T-helper 17 cell (primary cell): ENCODE data around the gene ZNF790. TPM values are rescaled to one million over a fixed set of nuclear protein-coding genes. Genes with fewer than 3 reads are reported as not detected.

Experiments used
- ATAC-seq: fragments of 150-1000 bp; cut with Tn5 transposase; 2 replicates; pipeline ENCODE4 v1.10.0; 2021; ENCODE audit warnings: mild to moderate bottlenecking, moderate library complexity
- DNase-seq, 3 donors: peaks; one replicate each; pipeline versions ENCODE4 v3.0.0 to v3.0.0-alpha.2; 2020 to 2021
- H3K9me3 ChIP-seq: one replicate; pipeline ENCODE4 v1.7.0; 2013; ENCODE audit warnings: low read length, mild to moderate bottlenecking; ENCODE audit not compliant: control insufficient read depth, poor library complexity, severe bottlenecking
- H3K27ac Mint-ChIP-seq: one replicate; pipeline ENCODE4 v1.8.0; 2022; ENCODE audit warnings: mild to moderate bottlenecking, moderate library complexity, mixed read lengths
- H3K27me3 Mint-ChIP-seq: one replicate; pipeline ENCODE4 v1.8.0; 2022; ENCODE audit warnings: mixed read lengths
- H3K36me3 Mint-ChIP-seq: one replicate; pipeline ENCODE4 v1.8.0; 2022; ENCODE audit warnings: low read depth, mixed read lengths
- H3K4me1 Mint-ChIP-seq: one replicate; pipeline ENCODE4 v1.8.0; 2022; ENCODE audit warnings: mild to moderate bottlenecking, mixed read lengths
- H3K4me3 Mint-ChIP-seq: one replicate; pipeline ENCODE4 v1.8.0; 2022; ENCODE audit warnings: mild to moderate bottlenecking, moderate library complexity, mixed read lengths
- total RNA-seq, 4 donors: library from RNA in 2 of 4; stranded (reverse) in 2 of 4; gene quantifications; one replicate each; pipeline ENCODE4 v1.2.3 and lab custom pipeline; 2022 to 2026

The ZNF790 gene
- total RNA-seq (1 to 10 TPM; 2.6 to 4.5 TPM), total RNA-seq (lab: John Stamatoyannopoulos, UW) (4.4 to 19.2 reads per million in 2 donors)

DNA sequence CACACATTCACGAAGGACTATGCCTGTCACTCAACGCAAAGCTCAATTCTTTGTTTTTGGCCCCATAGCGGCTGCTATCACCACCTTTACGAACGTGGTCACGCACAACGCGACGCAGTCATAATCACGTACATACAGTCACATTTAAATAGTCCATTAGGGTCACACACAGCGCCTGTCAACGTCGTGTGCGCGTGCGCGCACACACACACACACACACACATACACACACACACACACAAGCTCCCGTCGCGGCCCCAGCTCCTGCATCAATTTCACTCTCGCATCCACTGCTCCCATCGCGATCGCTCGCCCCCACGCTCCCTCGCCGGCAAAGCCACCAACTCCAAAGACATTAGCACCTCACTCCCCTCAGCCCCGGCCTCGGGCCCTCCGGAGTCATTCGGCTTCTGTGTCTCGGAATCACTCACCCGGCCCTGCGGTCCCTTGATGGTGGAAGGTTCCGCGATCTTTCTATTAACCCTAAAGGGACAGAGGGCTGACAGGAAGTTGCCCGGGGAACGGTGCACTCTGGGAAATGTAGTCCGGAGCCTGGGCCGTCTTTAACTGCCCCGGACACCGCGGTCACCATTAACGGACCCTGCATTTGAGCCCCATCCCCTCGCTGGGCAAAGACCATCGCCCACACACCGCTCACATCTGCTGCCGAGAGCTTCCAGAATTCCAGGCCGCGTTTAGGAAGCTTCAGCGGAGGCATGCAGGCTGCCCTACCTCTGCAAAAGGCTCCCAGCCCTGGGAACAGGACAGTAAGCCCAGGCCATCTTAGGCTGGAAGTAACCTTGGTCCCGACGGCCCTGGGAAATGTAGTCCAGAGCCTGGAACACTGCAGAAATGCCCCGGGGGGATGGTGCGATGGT lies at the start of gene ZNF790:
Gene ZNF790 (minus strand): TSS at position 482 of the 878 bp plus-strand sequence. CDS start 12,768 bp downstream, outside the sequence.
- Mint-ChIP-seq H3K27me3 (no peaks in the 10 kb centered on the region), H3K4me3 (no peak within 1 kb of the TSS), H3K27ac (no peak within 1 kb of the TSS), H3K4me1 (peaks cover 3% of the 10 kb centered on the region), H3K36me3 (peaks cover 3% of the 10 kb centered on the region)
- H3K9me3 ChIP-seq, result peaks cover 5% of the 10 kb centered on the region
- peak; percentile 59 to 68 (median 65) for DNase-seq
- peak; percentile 93 for ATAC-seq

DNA sequence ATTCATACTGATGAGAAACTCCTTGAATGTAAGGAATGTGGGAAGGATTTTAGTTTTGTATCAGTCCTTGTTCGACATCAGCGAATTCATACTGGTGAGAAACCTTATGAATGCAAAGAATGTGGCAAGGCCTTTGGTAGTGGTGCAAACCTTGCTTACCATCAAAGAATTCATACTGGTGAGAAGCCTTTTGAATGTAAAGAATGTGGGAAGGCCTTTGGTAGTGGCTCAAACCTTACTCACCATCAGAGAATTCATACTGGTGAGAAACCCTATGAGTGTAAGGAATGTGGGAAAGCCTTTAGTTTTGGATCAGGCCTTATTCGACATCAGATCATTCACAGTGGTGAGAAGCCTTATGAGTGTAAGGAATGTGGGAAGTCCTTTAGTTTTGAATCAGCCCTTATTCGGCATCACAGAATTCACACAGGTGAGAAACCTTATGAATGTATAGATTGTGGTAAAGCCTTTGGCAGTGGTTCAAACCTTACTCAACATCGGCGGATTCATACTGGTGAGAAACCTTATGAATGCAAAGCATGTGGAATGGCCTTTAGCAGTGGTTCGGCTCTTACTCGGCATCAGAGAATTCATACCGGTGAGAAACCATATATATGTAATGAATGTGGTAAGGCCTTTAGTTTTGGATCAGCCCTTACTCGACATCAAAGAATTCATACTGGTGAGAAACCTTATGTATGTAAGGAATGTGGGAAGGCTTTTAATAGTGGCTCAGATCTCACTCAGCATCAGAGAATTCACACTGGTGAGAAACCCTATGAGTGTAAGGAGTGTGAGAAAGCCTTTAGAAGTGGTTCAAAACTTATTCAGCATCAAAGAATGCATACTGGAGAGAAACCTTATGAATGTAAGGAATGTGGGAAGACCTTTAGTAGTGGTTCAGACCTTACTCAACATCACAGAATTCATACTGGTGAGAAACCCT lies 39.1 kb upstream of the ZNF790 start:
- DNase-seq (no peak), ATAC-seq (no peak)
- Mint-ChIP-seq H3K4me1 (no peaks in the 10 kb centered on the region), H3K4me3 (no peak overlapping the region), H3K36me3 (peaks cover 14% of the 10 kb centered on the region), H3K27ac (no peak overlapping the region), H3K27me3 (no peaks in the 10 kb centered on the region)
- H3K9me3 ChIP-seq, result peaks cover 40% of the 10 kb centered on the region

DNA sequence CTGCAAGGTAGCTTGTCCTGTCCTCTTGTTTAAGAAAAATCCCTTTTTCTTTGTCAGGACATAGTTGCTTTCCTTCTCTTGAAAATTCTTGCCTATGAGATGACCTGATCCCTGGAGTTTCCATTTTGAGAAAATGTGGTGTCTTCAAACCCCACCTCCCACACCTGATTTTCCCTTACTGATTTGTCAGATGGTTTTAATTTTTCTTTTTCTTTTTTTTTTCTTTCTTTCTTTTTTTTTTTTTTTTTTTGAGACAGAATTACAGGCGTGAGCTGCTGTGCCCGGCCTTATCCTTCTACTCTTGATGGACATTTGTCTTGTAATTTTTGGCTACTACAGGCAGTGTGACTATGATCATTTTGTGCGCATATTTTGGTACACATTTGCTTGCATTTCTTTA lies 13.7 kb upstream of the ZNF790 start:
- no peak overlapping the region for H3K4me3 Mint-ChIP-seq
- H3K27ac Mint-ChIP-seq, result no peak overlapping the region
- H3K36me3 Mint-ChIP-seq, result peaks cover 3% of the 10 kb centered on the region
- peaks cover 2% of the 10 kb centered on the region for H3K4me1 Mint-ChIP-seq
- no peak for DNase-seq
- H3K27me3 Mint-ChIP-seq, result no peaks in the 10 kb centered on the region
- no peak for ATAC-seq
- no peaks in the 10 kb centered on the region for H3K9me3 ChIP-seq

DNA sequence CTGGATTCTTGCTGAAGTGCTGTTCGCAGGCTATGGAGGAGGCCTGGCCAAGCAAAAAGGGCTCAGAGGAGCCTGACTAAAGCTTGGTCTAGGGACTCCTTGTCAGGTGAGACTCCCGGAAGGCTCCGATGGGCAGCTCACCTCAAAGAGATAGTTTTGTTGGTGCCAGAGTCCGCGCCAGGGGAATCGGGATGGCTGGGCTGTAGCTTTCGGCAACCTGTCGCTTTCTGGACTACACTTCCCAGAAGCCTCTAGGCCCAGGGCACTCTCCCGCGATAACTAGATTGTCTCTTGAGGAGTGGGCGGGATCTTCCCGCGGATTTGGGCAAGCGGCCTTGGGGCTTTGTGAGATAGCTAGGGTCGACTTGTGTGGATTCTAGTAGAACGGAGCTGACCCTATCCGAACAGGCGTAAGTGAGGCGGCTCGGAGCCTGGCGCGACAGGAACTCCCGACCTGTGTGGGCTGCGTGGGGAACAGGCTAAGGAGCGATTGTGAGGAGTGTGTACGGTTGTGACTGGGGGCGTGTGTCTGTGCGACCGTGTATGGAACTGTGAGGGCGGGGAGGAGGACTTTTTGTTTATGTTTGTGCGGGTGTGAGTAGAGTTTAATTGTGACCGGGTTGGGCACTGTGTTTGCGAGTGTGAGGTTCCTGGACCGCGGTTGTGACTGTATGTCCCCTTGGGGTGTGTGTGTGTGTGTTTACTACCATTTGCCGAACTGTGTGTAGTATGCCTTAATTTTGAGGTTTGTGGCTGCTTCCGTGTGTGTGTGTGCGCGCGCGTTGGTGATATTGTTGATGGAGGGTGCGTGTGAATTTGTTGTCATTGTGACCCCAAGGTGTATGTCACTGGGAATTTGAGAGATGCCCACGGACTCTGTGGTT lies 12.6 kb upstream of the ZNF790 start, which contains the start of gene ZNF345:
Gene ZNF345 (plus strand): TSS at position 318 of the 884 bp plus-strand sequence. CDS start 25,955 bp downstream, outside the sequence.
- H3K4me3 Mint-ChIP-seq, result no peak within 1 kb of the TSS
- peaks cover 2% of the 10 kb centered on the region for H3K36me3 Mint-ChIP-seq
- H3K27ac Mint-ChIP-seq, result no peak within 1 kb of the TSS

DNA sequence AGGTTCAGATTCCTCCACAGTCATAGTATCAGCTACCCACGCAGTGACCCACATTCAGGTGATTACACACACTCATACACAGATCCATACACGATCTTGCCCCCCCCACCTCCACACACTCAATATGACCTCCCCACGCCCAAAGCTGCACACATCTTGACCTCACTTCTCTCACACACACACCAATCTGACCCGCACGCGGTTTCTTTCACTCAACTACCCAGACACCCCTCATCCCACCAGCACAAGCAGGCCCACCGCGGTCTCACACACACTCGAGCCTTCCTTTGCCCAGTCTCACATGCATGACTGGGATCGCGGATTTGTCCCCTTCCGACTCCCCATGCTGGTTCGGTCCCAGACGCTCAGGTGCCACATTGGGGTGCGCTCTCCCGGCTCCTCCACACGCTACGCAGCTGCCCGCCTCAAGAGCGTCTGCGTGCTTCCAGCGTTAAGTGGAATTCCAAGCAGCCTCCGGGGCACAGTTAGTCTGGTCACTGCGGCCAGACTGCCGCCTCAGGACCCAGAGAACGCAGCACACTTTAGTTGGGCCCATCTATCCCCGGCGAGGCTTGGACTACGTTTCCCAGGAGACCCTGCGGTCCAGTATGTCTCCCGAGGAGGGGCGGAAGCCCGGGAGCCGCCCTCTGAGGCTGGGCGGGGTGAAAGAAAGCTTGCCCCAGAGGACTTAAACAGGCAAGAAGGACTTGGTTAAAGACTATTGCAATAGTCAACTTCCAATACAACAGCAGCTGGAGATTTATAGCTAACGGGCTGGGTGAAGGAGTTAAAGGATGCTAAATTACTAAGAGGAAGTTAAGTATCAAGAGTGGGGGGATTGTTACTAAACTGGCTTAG lies 11.7 kb upstream of the ZNF790 start:
- H3K27ac Mint-ChIP-seq, result no peak overlapping the region
- no peaks in the 10 kb centered on the region for H3K9me3 ChIP-seq
- H3K27me3 Mint-ChIP-seq, result no peaks in the 10 kb centered on the region
- no peak overlapping the region for H3K4me3 Mint-ChIP-seq
- ATAC-seq (peak; percentile 90), DNase-seq (peak; percentile 75 to 80 (median 78))
- H3K4me1 Mint-ChIP-seq, result peaks cover 2% of the 10 kb centered on the region
- H3K36me3 Mint-ChIP-seq, result no peaks in the 10 kb centered on the region

More for the DNA sequence above, 12.6 kb upstream of the ZNF790 start, which contains the start of gene ZNF345:
- H3K27me3 Mint-ChIP-seq, result no peaks in the 10 kb centered on the region
- no peaks in the 10 kb centered on the region for H3K9me3 ChIP-seq
- H3K4me1 Mint-ChIP-seq, result peaks cover 2% of the 10 kb centered on the region
- DNase-seq, result peak; percentile 69 to 73 (median 69)
- peak; percentile 88 for ATAC-seq

DNA sequence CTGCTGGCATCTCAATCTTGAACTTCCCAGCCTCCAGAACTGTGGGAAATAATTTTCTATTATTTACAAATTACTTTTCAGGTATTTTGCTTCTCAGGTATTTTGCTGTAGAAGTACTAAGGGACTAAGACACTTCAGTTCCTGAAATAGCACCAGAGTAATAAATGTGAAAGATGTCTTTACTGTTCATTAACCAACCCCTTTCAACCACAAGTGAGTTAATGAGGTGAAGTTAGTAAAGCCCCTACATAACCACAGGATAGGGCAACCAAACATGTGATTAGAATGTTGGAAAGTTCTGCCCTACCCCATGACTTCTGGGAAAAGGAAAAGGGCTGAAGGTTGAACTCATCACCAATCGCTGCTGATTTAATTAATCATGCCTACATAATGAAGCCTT lies 9.8 kb upstream of the ZNF790 start:
- Mint-ChIP-seq H3K27me3 (no peaks in the 10 kb centered on the region), H3K27ac (no peak overlapping the region), H3K4me1 (peaks cover 2% of the 10 kb centered on the region), H3K36me3 (peaks cover 2% of the 10 kb centered on the region), H3K4me3 (peak overlapping the region; percentile 22)
- no peaks in the 10 kb centered on the region for H3K9me3 ChIP-seq
- DNase-seq, result no peak
- ATAC-seq, result no peak

DNA sequence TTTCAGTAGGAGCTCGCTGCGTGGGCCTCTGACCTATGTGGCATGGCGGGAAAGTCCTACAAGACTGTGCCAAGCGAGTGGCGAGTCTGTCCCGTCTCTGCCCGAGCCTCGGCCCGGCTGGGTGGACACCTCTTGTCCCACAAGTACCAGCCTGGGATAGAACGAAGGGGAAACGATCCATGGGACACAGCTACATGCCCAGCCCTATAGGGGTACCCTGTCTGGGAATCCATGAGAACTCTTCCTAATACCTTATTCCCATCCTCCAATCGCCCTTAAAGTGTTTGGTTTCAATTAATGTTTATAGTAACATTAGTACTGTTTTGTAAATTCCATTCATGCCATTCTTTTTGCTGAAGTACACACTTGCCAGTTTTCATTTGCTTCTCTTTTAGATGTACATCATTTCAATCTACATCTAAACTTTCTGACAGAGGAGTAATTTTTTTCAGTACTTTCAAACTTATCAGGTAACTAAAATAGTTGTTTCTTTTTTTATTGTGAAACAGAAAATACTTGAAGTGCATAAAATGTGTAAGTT lies 667 bp upstream of the ZNF790 start:
- no peaks in the 10 kb centered on the region for H3K27me3 Mint-ChIP-seq
- peaks cover 3% of the 10 kb centered on the region for H3K36me3 Mint-ChIP-seq
- no peak overlapping the region for H3K4me3 Mint-ChIP-seq
- no peak overlapping the region for H3K27ac Mint-ChIP-seq
- DNase-seq (no peak), ATAC-seq (no peak)
- H3K9me3 ChIP-seq, result peaks cover 5% of the 10 kb centered on the region
- peaks cover 3% of the 10 kb centered on the region for H3K4me1 Mint-ChIP-seq

DNA sequence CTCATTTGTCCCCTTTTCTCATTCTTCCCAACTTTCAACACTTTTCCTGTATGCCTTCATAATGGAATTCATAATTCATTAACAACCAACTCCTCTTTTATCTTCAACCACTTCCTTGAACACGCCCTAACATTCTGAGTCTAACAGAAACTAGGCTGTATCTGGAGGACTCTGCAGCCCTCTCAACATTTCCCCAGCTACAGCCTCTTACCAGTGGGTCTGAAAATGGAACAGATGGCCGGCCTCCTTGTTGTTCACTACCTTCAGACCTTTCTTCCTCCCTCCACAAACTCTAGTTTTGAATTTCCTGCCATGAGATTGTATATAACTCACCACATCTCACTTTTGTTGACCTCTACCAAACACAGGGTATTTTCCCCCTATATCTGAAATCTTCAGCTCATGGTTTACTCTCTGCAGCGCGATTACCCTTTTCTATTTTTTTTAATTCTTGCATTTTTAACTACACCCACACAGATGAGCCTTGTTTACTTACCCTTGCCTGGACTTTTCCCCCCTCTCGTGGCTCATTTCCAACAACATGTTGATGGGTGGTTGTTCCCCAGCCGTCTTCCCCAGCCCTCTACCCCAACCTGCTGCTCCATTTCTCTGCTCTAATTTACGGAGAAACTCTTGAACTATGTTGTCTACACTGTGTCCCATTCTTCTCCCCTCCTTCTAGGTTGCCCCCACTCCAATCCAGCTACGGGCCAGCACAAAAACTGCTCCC lies 846 bp downstream of the ZNF790 start:
- no peak overlapping the region for H3K27ac Mint-ChIP-seq
- no peak for DNase-seq

DNA sequence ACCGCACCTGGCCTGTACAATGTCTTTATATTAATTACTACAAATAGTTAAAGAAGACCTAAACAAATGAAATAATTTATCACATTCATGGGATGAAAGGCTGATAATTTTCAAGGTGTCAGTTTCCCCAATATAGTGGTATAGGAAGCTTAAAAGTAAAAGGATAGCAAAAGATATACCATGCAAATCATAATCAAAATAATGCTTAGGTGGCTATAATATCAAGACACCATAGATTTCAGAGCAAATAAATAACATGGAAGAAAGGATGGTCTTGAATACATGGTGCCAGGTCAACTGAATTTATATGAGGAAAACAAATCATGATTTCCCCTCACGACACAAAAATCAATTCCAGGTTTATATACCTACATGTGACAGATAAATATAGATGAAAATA lies 4.8 kb downstream of the ZNF790 start:
- H3K27ac Mint-ChIP-seq, result no peak overlapping the region
- DNase-seq, result no peak
- H3K9me3 ChIP-seq, result peaks cover 36% of the 10 kb centered on the region
- no peak for ATAC-seq
- no peaks in the 10 kb centered on the region for H3K4me1 Mint-ChIP-seq
- no peak overlapping the region for H3K4me3 Mint-ChIP-seq
- no peaks in the 10 kb centered on the region for H3K27me3 Mint-ChIP-seq
- peaks cover 3% of the 10 kb centered on the region for H3K36me3 Mint-ChIP-seq

More for the DNA sequence above, 846 bp downstream of the ZNF790 start:
- Mint-ChIP-seq H3K36me3 (peaks cover 3% of the 10 kb centered on the region), H3K4me3 (no peak overlapping the region), H3K27me3 (no peaks in the 10 kb centered on the region), H3K4me1 (peaks cover 3% of the 10 kb centered on the region)
- ATAC-seq, result peak; percentile 8
- peaks cover 7% of the 10 kb centered on the region for H3K9me3 ChIP-seq

DNA sequence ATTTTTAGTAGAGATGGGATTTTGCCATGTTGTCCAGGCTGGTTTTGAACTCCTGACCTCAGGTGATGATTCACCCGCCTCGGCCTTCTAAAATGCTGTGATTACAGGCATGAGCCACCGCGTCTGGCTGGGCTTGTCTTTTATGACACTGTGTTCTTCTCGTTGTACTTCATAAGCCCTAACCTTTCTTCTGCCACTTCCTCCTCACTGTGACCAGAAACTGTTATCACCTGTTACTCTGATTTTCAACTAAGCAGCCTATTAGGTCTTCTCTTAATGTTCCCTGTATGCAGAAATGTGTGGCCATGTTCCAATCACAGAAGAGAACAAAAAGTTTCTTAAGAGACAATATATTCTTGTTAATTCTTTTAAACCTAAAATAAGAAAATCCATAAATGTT lies 16.4 kb downstream of the ZNF790 start:
- H3K36me3 Mint-ChIP-seq, result peaks cover 9% of the 10 kb centered on the region
- no peaks in the 10 kb centered on the region for H3K4me1 Mint-ChIP-seq
- DNase-seq (no peak), ATAC-seq (no peak)
- no peak overlapping the region for H3K4me3 Mint-ChIP-seq
- peaks cover 45% of the 10 kb centered on the region for H3K9me3 ChIP-seq
- no peak overlapping the region for H3K27ac Mint-ChIP-seq
- H3K27me3 Mint-ChIP-seq, result no peaks in the 10 kb centered on the region

DNA sequence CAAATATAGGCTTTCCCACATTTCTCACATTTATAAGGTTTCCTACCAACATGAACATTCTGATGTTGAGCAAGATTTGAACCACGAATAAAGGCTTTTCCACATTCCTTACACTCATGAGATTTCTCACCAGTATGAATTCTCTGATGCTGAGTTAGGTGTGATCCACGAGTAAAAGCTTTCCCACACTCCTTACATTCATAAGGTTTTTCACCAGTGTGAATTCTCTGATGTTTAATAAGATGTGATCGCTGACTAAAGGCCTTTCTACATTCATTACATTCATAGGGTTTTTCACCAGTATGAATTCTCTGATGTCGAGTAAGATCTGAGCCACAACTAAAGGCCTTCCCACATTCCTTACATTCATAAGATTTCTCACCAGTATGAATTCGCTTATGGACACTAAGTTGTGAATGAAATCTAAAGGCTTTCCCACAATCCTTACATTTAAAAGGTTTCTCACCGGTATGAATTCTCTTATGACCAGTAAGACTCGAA lies 19.0 kb downstream of the ZNF790 start:
- Mint-ChIP-seq H3K27ac (no peak overlapping the region), H3K4me3 (no peak overlapping the region), H3K27me3 (no peaks in the 10 kb centered on the region), H3K36me3 (peaks cover 9% of the 10 kb centered on the region), H3K4me1 (no peaks in the 10 kb centered on the region)
- DNase-seq, result no peak
- H3K9me3 ChIP-seq, result peaks cover 50% of the 10 kb centered on the region
- no peak for ATAC-seq
